ENCODE results near the gene ST3GAL5. TPM values are rescaled to one million over a fixed set of nuclear protein-coding genes. Genes with fewer than 3 reads are reported as not detected.

Gene ST3GAL5
- total and polyA plus RNA-seq, 8 donors: 4.1 to 84.2 (median 11.8) TPM

GRCh38 chr2:85930129-85931124 lies 41.6 kb upstream of the ST3GAL5 start:
- Histone ChIP-seq H3K4me1 (peaks cover 4 to 22% (median 12%) of the 10 kb centered on the region in 4 donors), H3K4me3 (no peak overlapping the region), H3K27me3 (no peaks in the 10 kb centered on the region), H3K9me3 (no peaks in the 10 kb centered on the region), H3K36me3 (no peaks in the 10 kb centered on the region), H3K27ac (peak overlapping the region in 1 of 5 donors; percentile 14)
- intact Hi-C loops (cut with DNase I; ENCODE audit: low total_unique reads): no loop called here
- WGBS, 5 donors: 79 to 91% (median 86%) methylated on average over 4 of the region's 4 CpGs
- TF ChIP-seq CTCF (IDR thresholded peaks at IDR 0.05) (no peak), EP300 (IDR thresholded peaks at IDR 0.05) (no peak), POLR2A (IDR thresholded peaks at IDR 0.05) (no peak), POLR2AphosphoS5 (IDR thresholded peaks at IDR 0.05) (no peak)
- DNase-seq: no peak

GRCh38 chr2:85929096-85930050 lies 40.6 kb upstream of the ST3GAL5 start:
- Histone ChIP-seq H3K27me3 (no peaks in the 10 kb centered on the region), H3K4me1 (peaks cover 4 to 29% (median 18%) of the 10 kb centered on the region in 4 donors), H3K27ac (peak overlapping the region in 1 of 5 donors; percentile 14), H3K36me3 (no peaks in the 10 kb centered on the region), H3K9me3 (no peaks in the 10 kb centered on the region), H3K4me3 (no peak overlapping the region)
- no peak for DNase-seq
- TF ChIP-seq POLR2AphosphoS5 (IDR thresholded peaks at IDR 0.05) (no peak), EP300 (IDR thresholded peaks at IDR 0.05) (no peak), CTCF (IDR thresholded peaks at IDR 0.05) (no peak), POLR2A (IDR thresholded peaks at IDR 0.05) (no peak)
- intact Hi-C loops (cut with DNase I; ENCODE audit: low total_unique reads): no loop called here
- WGBS, 5 donors: 86 to 90% (median 88%) methylated on average over 15 to 19 of the region's 19 CpGs

DNA sequence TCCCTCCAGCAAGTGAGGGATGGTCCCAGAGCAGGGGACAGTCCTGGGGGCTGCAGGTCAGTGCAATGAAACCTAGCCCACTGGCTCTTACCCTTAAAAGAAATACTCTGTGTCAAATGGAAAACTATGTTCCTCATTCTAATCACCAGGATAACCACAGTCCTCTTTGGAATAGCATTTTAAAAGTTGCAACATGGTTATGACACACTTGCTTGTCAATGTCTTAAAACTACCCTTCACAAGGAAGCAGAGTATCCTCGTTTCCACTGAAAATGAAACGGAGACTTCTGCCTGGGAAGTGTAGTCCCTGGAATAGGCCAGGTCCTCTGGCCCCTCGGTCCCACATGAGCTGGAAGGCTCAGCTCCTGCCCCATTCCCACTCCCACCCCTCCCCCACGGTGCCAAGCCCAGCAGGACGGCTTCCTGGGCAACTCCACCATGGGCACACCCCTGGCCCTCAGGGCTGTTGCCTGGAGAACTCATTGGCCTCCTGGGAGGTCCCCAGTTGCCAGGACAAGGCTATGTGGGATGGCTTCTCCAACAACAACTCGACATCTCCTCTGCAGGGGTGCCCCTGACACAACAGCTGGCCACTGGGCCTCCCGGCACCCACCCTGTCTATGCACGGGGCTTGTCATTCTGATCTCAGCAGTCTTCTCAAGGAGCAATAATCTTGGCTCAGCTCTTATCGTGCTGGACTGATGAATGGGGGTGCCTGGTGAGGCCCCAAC lies 38.3 kb upstream of the ST3GAL5 start:
- Histone ChIP-seq H3K4me1 (peaks cover 4 to 40% (median 22%) of the 10 kb centered on the region in 4 donors), H3K27me3 (no peaks in the 10 kb centered on the region), H3K4me3 (no peak overlapping the region), H3K36me3 (no peaks in the 10 kb centered on the region), H3K9me3 (no peaks in the 10 kb centered on the region), H3K27ac (peak overlapping the region in 1 of 5 donors; percentile 36)
- 79 to 89% (median 85%) methylated on average over 7 to 9 of the region's 9 CpGs for WGBS, 5 donors
- intact Hi-C loops (cut with DNase I; ENCODE audit: low total_unique reads): no loop called here
- no peak for DNase-seq
- no peak for TF ChIP-seq EP300 (IDR thresholded peaks at IDR 0.05)
- TF ChIP-seq POLR2AphosphoS5 (IDR thresholded peaks at IDR 0.05): no peak
- TF ChIP-seq CTCF (IDR thresholded peaks at IDR 0.05): no peak
- no peak for TF ChIP-seq POLR2A (IDR thresholded peaks at IDR 0.05)
